Measurements from ENCODE around the gene ERCC2. TPM values are rescaled to one million over a fixed set of nuclear protein-coding genes. Genes with fewer than 3 reads are reported as not detected.
"Not testable (repeated sequence)": the region's sequence is repeated elsewhere in the genome, so short reads cannot be mapped to it uniquely, and the experiment has no call there.

ERCC2 gene
- total RNA-seq, 1 experiment from 2014 or later, result 59.2 TPM

DNA sequence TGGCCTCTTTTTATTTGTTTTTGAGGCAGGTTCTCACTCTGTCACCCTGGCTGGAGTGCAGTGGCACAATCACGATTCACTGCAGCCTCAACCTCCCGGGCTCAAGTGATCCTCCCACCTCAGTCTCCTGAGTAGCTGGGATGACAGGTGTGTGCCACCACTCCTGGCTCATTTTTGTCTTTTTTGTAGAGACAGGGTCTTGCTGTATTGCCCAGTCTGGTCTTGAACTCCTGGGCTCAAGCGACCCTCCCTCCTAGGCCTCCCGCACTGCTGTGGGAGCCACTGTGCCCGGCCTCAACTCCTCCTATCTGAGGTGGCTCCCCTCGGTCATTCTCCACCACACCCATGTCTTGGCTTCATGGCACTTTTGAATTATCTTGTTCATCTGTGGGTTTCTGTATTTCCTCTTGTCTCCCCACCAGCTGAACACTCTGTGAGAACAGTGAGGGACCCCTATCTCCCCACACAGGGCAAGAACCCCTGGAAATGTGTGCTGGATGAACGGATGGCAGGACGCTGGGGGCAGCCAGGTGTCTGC is 55.6 kb downstream of the ERCC2 start:
- Histone ChIP-seq H3K4me1 (ENCODE audit: insufficient read depth, low read length, poor library complexity, severe bottlenecking) (no peaks in the 10 kb centered on the region), H3K27me3 (replicated peaks; ENCODE audit: insufficient read depth, low read depth, low read length, poor library complexity) (no peaks in the 10 kb centered on the region), H3K27ac (ENCODE audit: low read depth, low read length, poor library complexity, severe bottlenecking) (no peak overlapping the region), H3K36me3 (ENCODE audit: insufficient read depth, low read length, poor library complexity, severe bottlenecking) (no peaks in the 10 kb centered on the region), H3K4me3 (ENCODE audit: low read depth, low read length, poor library complexity, severe bottlenecking) (no peak overlapping the region), H3K9me3 (ENCODE audit: low read depth, low read length, poor library complexity, severe bottlenecking) (no peaks in the 10 kb centered on the region)
- no peak for TF ChIP-seq EZH2 (IDR thresholded peaks at IDR 0.05; ENCODE audit: borderline replicate concordance, low read depth, low read length, poor library complexity, severe bottlenecking)
- TF ChIP-seq, protein P1, sequence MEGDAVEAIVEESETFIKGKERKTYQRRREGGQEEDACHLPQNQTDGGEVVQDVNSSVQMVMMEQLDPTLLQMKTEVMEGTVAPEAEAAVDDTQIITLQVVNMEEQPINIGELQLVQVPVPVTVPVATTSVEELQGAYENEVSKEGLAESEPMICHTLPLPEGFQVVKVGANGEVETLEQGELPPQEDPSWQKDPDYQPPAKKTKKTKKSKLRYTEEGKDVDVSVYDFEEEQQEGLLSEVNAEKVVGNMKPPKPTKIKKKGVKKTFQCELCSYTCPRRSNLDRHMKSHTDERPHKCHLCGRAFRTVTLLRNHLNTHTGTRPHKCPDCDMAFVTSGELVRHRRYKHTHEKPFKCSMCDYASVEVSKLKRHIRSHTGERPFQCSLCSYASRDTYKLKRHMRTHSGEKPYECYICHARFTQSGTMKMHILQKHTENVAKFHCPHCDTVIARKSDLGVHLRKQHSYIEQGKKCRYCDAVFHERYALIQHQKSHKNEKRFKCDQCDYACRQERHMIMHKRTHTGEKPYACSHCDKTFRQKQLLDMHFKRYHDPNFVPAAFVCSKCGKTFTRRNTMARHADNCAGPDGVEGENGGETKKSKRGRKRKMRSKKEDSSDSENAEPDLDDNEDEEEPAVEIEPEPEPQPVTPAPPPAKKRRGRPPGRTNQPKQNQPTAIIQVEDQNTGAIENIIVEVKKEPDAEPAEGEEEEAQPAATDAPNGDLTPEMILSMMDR (conservative IDR thresholded peaks at IDR 0.05; ENCODE audit: low read depth, low read length), result no peak
- DNase-seq (ENCODE audit: low spot score), result no peak
- intact Hi-C loops (cut with micrococcal nuclease; ENCODE audit: unreplicated experiment), result no loop called here
- BruUV-seq (replicated peaks), result no TSS peak
- POLR2A ChIA-PET (ENCODE audit: low non-redundant PET), result no interaction called here
- CTCF ChIA-PET, result no interaction called here

DNA sequence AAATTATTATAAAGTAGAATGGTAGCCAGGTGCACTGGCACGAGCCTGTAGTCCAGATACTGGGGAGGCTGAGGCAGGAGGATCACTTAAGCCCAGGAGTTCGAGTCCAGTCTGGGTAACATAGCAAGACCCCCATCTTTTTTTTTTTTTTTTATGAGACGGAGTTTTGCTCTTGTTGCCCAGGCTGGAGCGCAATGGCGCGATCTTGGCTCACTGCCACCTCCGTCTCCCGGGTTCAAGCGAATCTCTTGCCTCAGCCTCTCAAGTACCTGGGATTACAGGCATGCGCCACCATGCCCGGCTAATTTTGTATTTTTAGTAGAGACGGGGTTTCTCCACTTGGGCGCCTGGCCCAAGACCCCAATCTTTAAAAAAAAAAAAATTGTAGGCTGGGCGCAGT is 58.1 kb downstream of the ERCC2 start:
- POLR2A ChIA-PET (ENCODE audit: low non-redundant PET); H3K27me3 ChIP-seq (replicated peaks; ENCODE audit: insufficient read depth, low read depth, low read length, poor library complexity); CTCF ChIA-PET; H3K9me3 ChIP-seq (ENCODE audit: low read depth, low read length, poor library complexity, severe bottlenecking); intact Hi-C loops (cut with micrococcal nuclease; ENCODE audit: unreplicated experiment); H3K36me3 ChIP-seq (ENCODE audit: insufficient read depth, low read length, poor library complexity, severe bottlenecking); BruUV-seq (replicated peaks); H3K4me1 ChIP-seq (ENCODE audit: insufficient read depth, low read length, poor library complexity, severe bottlenecking); H3K27ac ChIP-seq (ENCODE audit: low read depth, low read length, poor library complexity, severe bottlenecking); DNase-seq (ENCODE audit: low spot score); H3K4me3 ChIP-seq (ENCODE audit: low read depth, low read length, poor library complexity, severe bottlenecking): not testable (repeated sequence)

DNA sequence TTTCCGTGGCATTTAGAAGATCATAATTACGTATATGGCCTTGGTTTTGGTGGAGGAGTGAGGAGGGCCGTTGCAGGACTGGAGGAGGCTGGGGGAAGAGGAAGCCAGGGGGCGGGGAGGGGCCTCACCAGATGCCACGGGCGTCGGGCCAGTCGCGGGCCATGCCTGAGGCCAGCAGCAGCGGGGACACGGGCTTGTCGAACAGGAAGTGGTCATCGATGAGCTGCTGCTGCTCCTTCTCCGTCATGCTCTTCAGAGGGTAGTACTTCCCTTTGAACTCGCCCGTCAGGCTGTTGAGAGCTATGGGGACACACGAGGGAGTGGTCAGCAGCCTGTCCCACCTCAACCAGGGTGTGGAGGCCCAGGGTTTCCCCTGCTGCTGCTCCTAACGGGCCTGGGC is 58.8 kb downstream of the ERCC2 start:
- no peak for DNase-seq (ENCODE audit: low spot score)
- no peaks in the 10 kb centered on the region for H3K9me3 ChIP-seq (ENCODE audit: low read depth, low read length, poor library complexity, severe bottlenecking)
- TF ChIP-seq EZH2 (IDR thresholded peaks at IDR 0.05; ENCODE audit: borderline replicate concordance, low read depth, low read length, poor library complexity, severe bottlenecking), result no peak
- TF ChIP-seq, protein P1 (conservative IDR thresholded peaks at IDR 0.05; ENCODE audit: low read depth, low read length), result no peak
- no TSS peak for BruUV-seq (replicated peaks)
- intact Hi-C loops (cut with micrococcal nuclease; ENCODE audit: unreplicated experiment), result no loop called here
- H3K4me1 ChIP-seq (ENCODE audit: insufficient read depth, low read length, poor library complexity, severe bottlenecking), result no peaks in the 10 kb centered on the region
- no peak overlapping the region for H3K4me3 ChIP-seq (ENCODE audit: low read depth, low read length, poor library complexity, severe bottlenecking)
- CTCF ChIA-PET, result no interaction called here
- no peaks in the 10 kb centered on the region for H3K36me3 ChIP-seq (ENCODE audit: insufficient read depth, low read length, poor library complexity, severe bottlenecking)
- H3K27me3 ChIP-seq (replicated peaks; ENCODE audit: insufficient read depth, low read depth, low read length, poor library complexity), result no peaks in the 10 kb centered on the region
- POLR2A ChIA-PET (ENCODE audit: low non-redundant PET), result no interaction called here
- H3K27ac ChIP-seq (ENCODE audit: low read depth, low read length, poor library complexity, severe bottlenecking), result no peak overlapping the region

DNA sequence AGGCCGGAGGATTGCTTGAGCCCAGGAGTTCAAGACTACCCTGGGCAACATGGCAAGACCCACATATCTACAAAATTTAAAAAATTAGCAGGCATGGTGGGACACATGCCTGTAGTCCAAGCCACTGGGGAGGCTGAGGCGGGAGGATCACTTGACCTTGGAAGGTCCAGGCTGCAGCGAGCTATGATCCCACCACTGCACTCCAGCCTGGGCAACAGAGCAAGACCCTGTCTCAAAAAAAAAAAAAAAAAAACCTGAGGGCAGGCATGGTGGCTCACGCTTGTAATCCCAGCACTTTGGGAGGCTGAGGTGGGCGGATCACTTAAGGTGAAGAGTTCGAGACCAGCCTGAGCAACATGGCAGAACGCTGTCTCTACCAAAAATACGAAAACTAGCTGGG is 61.1 kb downstream of the ERCC2 start:
- intact Hi-C loops (cut with micrococcal nuclease; ENCODE audit: unreplicated experiment); H3K27me3 ChIP-seq (replicated peaks; ENCODE audit: insufficient read depth, low read depth, low read length, poor library complexity); H3K27ac ChIP-seq (ENCODE audit: low read depth, low read length, poor library complexity, severe bottlenecking); H3K36me3 ChIP-seq (ENCODE audit: insufficient read depth, low read length, poor library complexity, severe bottlenecking); DNase-seq (ENCODE audit: low spot score); POLR2A ChIA-PET (ENCODE audit: low non-redundant PET); H3K9me3 ChIP-seq (ENCODE audit: low read depth, low read length, poor library complexity, severe bottlenecking); H3K4me1 ChIP-seq (ENCODE audit: insufficient read depth, low read length, poor library complexity, severe bottlenecking); H3K4me3 ChIP-seq (ENCODE audit: low read depth, low read length, poor library complexity, severe bottlenecking); BruUV-seq (replicated peaks): not testable (repeated sequence)
- CTCF ChIA-PET, result interaction anchor here (0.6 kb wide), 1 partner anchor 89 kb away, joined by 6 read pairs; no protein-coding TSS in a partner anchor

All from A673 (cell line).